Kidney (tissue), 14 donors: Measurements from ENCODE around the gene LANCL3. TPM values are rescaled to one million over a fixed set of nuclear protein-coding genes. Genes with fewer than 3 reads are reported as not detected.

Experiments used
- DNase-seq, 5 donors: peaks; one replicate each; pipeline ENCODE4 v3.0.0-alpha.2; 2013 to 2020
- FAIRE-seq: peaks from 2 replicates; lab custom pipeline; 2012; peaks lifted over from hg19 to GRCh38; lab: Jason Lieb, UNC
- H3K27ac ChIP-seq, 2 donors: one replicate each; pipeline ENCODE4 v1.7.0; 2013; ENCODE audit warnings: low read depth in 2 of 2, low read length in 2 of 2, inconsistent platforms in 1 of 2
- H3K27me3 ChIP-seq: one replicate; pipeline ENCODE4 v1.7.1; 2013; ENCODE audit warnings: low read length, inconsistent platforms; ENCODE audit not compliant: control insufficient read depth, insufficient read depth
- H3K36me3 ChIP-seq, 3 donors: one replicate each; pipeline versions ENCODE4 v1.7.0 to v1.7.1; 2013; ENCODE audit warnings: low read length in 3 of 3, control low read depth in 1 of 3, inconsistent platforms in 1 of 3; ENCODE audit not compliant: insufficient read depth in 3 of 3, control insufficient read depth in 2 of 3
- H3K4me1 ChIP-seq, 3 donors: one replicate each; pipeline versions ENCODE4 v1.7.0 to v1.7.1; 2013; ENCODE audit warnings: low read length in 3 of 3, inconsistent platforms in 1 of 3, low read depth in 1 of 3; ENCODE audit not compliant: control insufficient read depth in 2 of 3, insufficient read depth in 2 of 3
- H3K4me3 ChIP-seq, 3 donors: one replicate each; pipeline versions ENCODE4 v1.7.0 to v1.8.1; 2013; ENCODE audit warnings: low read length in 3 of 3, control low read depth in 1 of 3, inconsistent platforms in 1 of 3
- H3K9ac ChIP-seq, 3 donors: one replicate each; pipeline versions ENCODE4 v1.7.0 to v1.7.1; 2013; ENCODE audit warnings: low read length in 3 of 3, control low read depth in 1 of 3, inconsistent platforms in 1 of 3
- H3K9me3 ChIP-seq, 3 donors: one replicate each; pipeline versions ENCODE4 v1.7.0 to v1.7.1; 2013; ENCODE audit warnings: low read length in 3 of 3, control low read depth in 1 of 3, inconsistent platforms in 1 of 3; ENCODE audit not compliant: control insufficient read depth in 2 of 3, insufficient read depth in 1 of 3
- CTCF ChIP-seq: IDR thresholded peaks from 3 replicates; pipeline ENCODE4 v1.5.1; 2012; ENCODE audit warnings: mild to moderate bottlenecking, moderate library complexity, borderline replicate concordance; ENCODE audit not compliant: insufficient read depth; ENCODE audit errors: extremely low read depth
- intact Hi-C: fragments of 100-400 bp; cut with DNase I; formaldehyde crosslinking; loops from one replicate; pipeline ENCODE4 v1.11.1; 2022
- polyA plus RNA-seq: library from polyadenylated mRNA; stranded (reverse); fragments of 350-450 nt; fragmentation: Illumina TruSeq; extraction: RNeasy Lipid Tissue Mini Kit (QIAGEN cat#74804); gene quantifications from one replicate; pipeline ENCODE4 v1.2.3, GENCODE V29; 2014; ENCODE audit warnings: low read depth, low replicate concordance; ENCODE audit not compliant: insufficient read depth
- total RNA-seq: library from RNA; stranded (reverse); fragmentation: NEBNext Ultra II Directional; extraction: Animal tissue kit (Norgen Biotek cat#: 25700); gene quantifications from one replicate; pipeline ENCODE4 v1.2.1, GENCODE V29; 2021
- donor health status: control.
- donor health status: control.
- donor health status: control.
- donor health status: control.
- donor health status: control.
- donor health status: DM: yes; HTN: yes; CAD: no.
- donor health status: Normal renal cell carcinoma (clear cell type).

Gene LANCL3
- total and polyA plus RNA-seq, 2 donors from 2014 or later = 0.30 to 0.38 TPM

- no peak for FAIRE-seq
Observed at GRCh38 chrX:37659047-37659446, 87.6 kb downstream of the LANCL3 start.

GRCh38 chrX:37662181-37662580, 90.7 kb downstream of the LANCL3 start:
- TF ChIP-seq CTCF = no peak
- Histone ChIP-seq H3K36me3 (no peaks in the 10 kb centered on the region), H3K9me3 (no peaks in the 10 kb centered on the region), H3K27me3 (no peaks in the 10 kb centered on the region), H3K4me1 (no peaks in the 10 kb centered on the region), H3K27ac (no peak overlapping the region), H3K4me3 (no peak overlapping the region), H3K9ac (no peak overlapping the region)
- intact Hi-C loops = no loop called here
- no peak for FAIRE-seq
- DNase-seq = no peak

More at GRCh38 chrX:37659047-37659446, 87.6 kb downstream of the LANCL3 start:
- no peaks in the 10 kb centered on the region for H3K36me3 ChIP-seq
- H3K4me1 ChIP-seq = no peaks in the 10 kb centered on the region
- TF ChIP-seq CTCF = no peak
- no peak for DNase-seq
- intact Hi-C loops = no loop called here
- no peaks in the 10 kb centered on the region for H3K9me3 ChIP-seq
- peaks cover 3% of the 10 kb centered on the region for H3K27me3 ChIP-seq
- no peak overlapping the region for H3K4me3 ChIP-seq
- no peak overlapping the region for H3K9ac ChIP-seq
- H3K27ac ChIP-seq = no peak overlapping the region

- FAIRE-seq = no peak
- intact Hi-C loops = no loop called here
- no peaks in the 10 kb centered on the region for H3K4me1 ChIP-seq
- no peak overlapping the region for H3K27ac ChIP-seq
- H3K4me3 ChIP-seq = no peak overlapping the region
- H3K9me3 ChIP-seq = no peaks in the 10 kb centered on the region
- DNase-seq = peak in 2 of 5 donors; percentile 2 to 44
- H3K27me3 ChIP-seq = no peaks in the 10 kb centered on the region
- H3K9ac ChIP-seq = no peak overlapping the region
- no peaks in the 10 kb centered on the region for H3K36me3 ChIP-seq
- TF ChIP-seq CTCF = no peak
Observed at GRCh38 chrX:37666516-37666915, 95.1 kb downstream of the LANCL3 start.

GRCh38 chrX:37667141-37667540, 95.7 kb downstream of the LANCL3 start:
- H3K27ac ChIP-seq = no peak overlapping the region
- no peak for FAIRE-seq
- intact Hi-C loops = no loop called here

More at GRCh38 chrX:37667141-37667540, 95.7 kb downstream of the LANCL3 start:
- Histone ChIP-seq H3K9ac (no peak overlapping the region), H3K36me3 (no peaks in the 10 kb centered on the region), H3K27me3 (no peaks in the 10 kb centered on the region), H3K4me1 (no peaks in the 10 kb centered on the region), H3K9me3 (no peaks in the 10 kb centered on the region), H3K4me3 (no peak overlapping the region)
- DNase-seq = no peak
- no peak for TF ChIP-seq CTCF
